Stimulated activated CD8-positive, alpha-beta memory T cell treated with anti-CD3 and anti-CD28 coated beads, Interleukin-2, amount 100 ng/mL, for 48 hours (primary cell): ENCODE results near the gene FCAMR.

Experiments used
- DNase-seq, 2 donors: peaks; one replicate each; pipeline ENCODE4 v3.0.0-alpha.2; 2020; ENCODE audit warnings: low read depth in 2 of 2

Gene FCAMR

GRCh38 chr1:206960676-206961386 lies 9.4 kb downstream of the FCAMR start:
- DNase-seq = no peak

GRCh38 chr1:206958144-206958543 lies 12.1 kb downstream of the FCAMR start:
- no peak for DNase-seq

GRCh38 chr1:206957639-206958038 lies 12.6 kb downstream of the FCAMR start:
- DNase-seq = no peak

GRCh38 chr1:206955476-206956451 lies 14.5 kb downstream of the FCAMR start:
- DNase-seq = no peak

GRCh38 chr1:206954459-206955342 lies 15.6 kb downstream of the FCAMR start:
- DNase-seq = no peak

- DNase-seq = no peak
Observed at GRCh38 chr1:206953626-206954025, 16.6 kb downstream of the FCAMR start.

GRCh38 chr1:206953126-206953525 lies 17.1 kb downstream of the FCAMR start:
- no peak for DNase-seq

- no peak for DNase-seq
Observed at GRCh38 chr1:206952171-206952570, 18.1 kb downstream of the FCAMR start.

GRCh38 chr1:206951318-206952100 lies 18.8 kb downstream of the FCAMR start:
- DNase-seq = no peak

GRCh38 chr1:206949641-206950040 lies 20.6 kb downstream of the FCAMR start:
- no peak for DNase-seq

- DNase-seq = no peak
Observed at GRCh38 chr1:206949208-206949607, 21.1 kb downstream of the FCAMR start.

GRCh38 chr1:206947255-206947654 lies 23.0 kb downstream of the FCAMR start:
- DNase-seq = no peak

GRCh38 chr1:206946261-206946660 lies 24.0 kb downstream of the FCAMR start, which contains the start of gene PIGR:
TSS of gene PIGR (minus strand) at chr1:206946466. CDS start at chr1:206940531, 5,935 bp downstream.
- DNase-seq = no peak

GRCh38 chr1:206945779-206946178 lies 24.5 kb downstream of the FCAMR start:
- no peak for DNase-seq

- DNase-seq = no peak
Observed at GRCh38 chr1:206944703-206945102, 25.6 kb downstream of the FCAMR start.

- no peak for DNase-seq
Observed at GRCh38 chr1:206941766-206942418, 28.4 kb downstream of the FCAMR start.

GRCh38 chr1:206940588-206940936 lies 29.7 kb downstream of the FCAMR start:
- no peak for DNase-seq

- no peak for DNase-seq
Observed at GRCh38 chr1:206939841-206940587, 30.2 kb downstream of the FCAMR start.

- no peak for DNase-seq
Observed at GRCh38 chr1:206939131-206939530, 31.1 kb downstream of the FCAMR start.

GRCh38 chr1:206937425-206937824 lies 32.8 kb downstream of the FCAMR start:
- DNase-seq = no peak
